HepG2 (cell line): ENCODE data around the gene CDH22. TPM values are rescaled to one million over a fixed set of nuclear protein-coding genes. Genes with fewer than 3 reads are reported as not detected.

Source experiments
- ATF7 ChIP-seq, 2 experiments: fragments of 450-650 bp in 1 of 2; sonication (generic) in 1 of 2; formaldehyde crosslinking in 1 of 2; IDR thresholded peaks; 2 replicates each; pipeline versions ENCODE4 v1.4.0 to v1.6.1; 2016 to 2020; ENCODE audit warnings: antibody characterized with exemption in 1 of 2, mild to moderate bottlenecking in 1 of 2, missing genetic modification reagents in 1 of 2
- CREM ChIP-seq, 2 experiments: sonication (generic) in 1 of 2; formaldehyde crosslinking in 1 of 2; IDR thresholded peaks; 2 replicates each; pipeline versions ENCODE4 v1.4.0 to v1.6.1; 2016 to 2020; ENCODE audit warnings: antibody characterized with exemption in 1 of 2, mild to moderate bottlenecking in 1 of 2, missing genetic modification reagents in 1 of 2
- DPF2 ChIP-seq: sonication (generic); formaldehyde crosslinking; IDR thresholded peaks from 2 replicates; pipeline ENCODE4 v1.4.0; 2020; ENCODE audit warnings: mild to moderate bottlenecking, low read depth, missing genetic modification reagents, borderline replicate concordance
- MED13 ChIP-seq: sonication (generic); formaldehyde crosslinking; IDR thresholded peaks from 2 replicates; pipeline ENCODE4 v1.5.0; 2020; ENCODE audit warnings: missing genetic modification reagents
- NCOA5 ChIP-seq: sonication (generic); formaldehyde crosslinking; IDR thresholded peaks from 2 replicates; pipeline ENCODE4 v1.4.0; 2020; ENCODE audit warnings: missing genetic modification reagents
- SNRNP70 ChIP-seq: fragments of 200-400 bp; formaldehyde crosslinking; IDR thresholded peaks from 2 replicates; pipeline ENCODE4 v1.6.1; 2017; ENCODE audit warnings: mild to moderate bottlenecking, low read depth, low read length, moderate library complexity
- ZNF124 ChIP-seq: sonication (generic); formaldehyde crosslinking; IDR thresholded peaks from 2 replicates; pipeline ENCODE4 v1.4.0; 2020; ENCODE audit warnings: missing genetic modification reagents
- ZNF205 ChIP-seq: IDR thresholded peaks from 2 replicates; pipeline ENCODE4 v1.6.1; 2018; ENCODE audit warnings: missing biosample characterization, missing genetic modification reagents
- ZNF3 ChIP-seq: IDR thresholded peaks from 2 replicates; pipeline ENCODE4 v1.7.0; 2017; ENCODE audit warnings: inconsistent platforms
- ZNF546 ChIP-seq: sonication (generic); formaldehyde crosslinking; conservative IDR thresholded peaks from 2 replicates; pipeline ENCODE4 v1.8.1; 2023; ENCODE audit warnings: mild to moderate bottlenecking, missing genetic modification reagents
- ZNF577 ChIP-seq: sonication (generic); formaldehyde crosslinking; IDR thresholded peaks from 2 replicates; pipeline ENCODE4 v1.4.0; 2020; ENCODE audit warnings: mild to moderate bottlenecking, low read depth, missing genetic modification reagents, borderline replicate concordance
- ZNF772 ChIP-seq: sonication (generic); formaldehyde crosslinking; IDR thresholded peaks from 2 replicates; pipeline ENCODE4 v1.5.0; 2020; ENCODE audit warnings: mild to moderate bottlenecking, missing genetic modification reagents
- ZNF777 ChIP-seq: sonication (generic); formaldehyde crosslinking; IDR thresholded peaks from 2 replicates; pipeline ENCODE4 v1.4.0; 2020; ENCODE audit warnings: missing genetic modification reagents
- polyA plus RNA-seq, 8 experiments: library from polyadenylated mRNA; depleted of rRNA in 3 of 8; stranded (reverse) in 7 of 8; unstranded in 1 of 8; fragments of >200 nt; fragmentation: Illumina TruSeq in 4 of 8; extraction: Trizol in 4 of 8; gene quantifications; 2 replicates each; pipeline versions ENCODE4 v1.2.1 to v1.2.3, GENCODE V29; 2011 to 2016; ENCODE audit warnings: low read depth in 4 of 8, missing spikeins in 1 of 8, mixed read lengths in 1 of 8; ENCODE audit not compliant: insufficient read depth in 1 of 8
- total RNA-seq, 5 experiments: library from RNA; depleted of rRNA; stranded (reverse); fragments of >200 nt; fragmentation: Illumina TruSeq; extraction: Trizol; gene quantifications; 2 replicates each; pipeline ENCODE4 v1.2.3, GENCODE V29; 2016; ENCODE audit warnings: low read depth in 1 of 5
- TF ChIP-seq, protein P1 (sequence below): sonication (generic); formaldehyde crosslinking; conservative IDR thresholded peaks from 2 replicates; pipeline ENCODE4 v1.4.0; 2020; ENCODE audit warnings: mild to moderate bottlenecking, missing genetic modification reagents, moderate library complexity
- TF ChIP-seq, protein P2 (sequence below): sonication (generic); formaldehyde crosslinking; IDR thresholded peaks from 2 replicates; pipeline ENCODE4 v1.4.0; 2020; ENCODE audit warnings: mild to moderate bottlenecking, missing genetic modification reagents
- TF ChIP-seq, protein P3 (sequence below): IDR thresholded peaks from 2 replicates; pipeline ENCODE4 v1.6.1; 2018; ENCODE audit warnings: missing genetic modification reagents, mild to moderate bottlenecking, missing compliant biosample characterization
- TF ChIP-seq, protein P4 (sequence below): IDR thresholded peaks from 2 replicates; pipeline ENCODE4 v1.6.1; 2016
- TF ChIP-seq, protein P5 (sequence below): sonication (generic); formaldehyde crosslinking; IDR thresholded peaks from 2 replicates; pipeline ENCODE4 v1.5.1; 2020; ENCODE audit warnings: mild to moderate bottlenecking, missing genetic modification reagents, moderate library complexity

Gene CDH22
- total and polyA plus RNA-seq, 2 of the 13 experiments (the other 11 are each of a cell fraction or from before 2014, with no cell fraction given) = not detected

- TF ChIP-seq, protein P1, sequence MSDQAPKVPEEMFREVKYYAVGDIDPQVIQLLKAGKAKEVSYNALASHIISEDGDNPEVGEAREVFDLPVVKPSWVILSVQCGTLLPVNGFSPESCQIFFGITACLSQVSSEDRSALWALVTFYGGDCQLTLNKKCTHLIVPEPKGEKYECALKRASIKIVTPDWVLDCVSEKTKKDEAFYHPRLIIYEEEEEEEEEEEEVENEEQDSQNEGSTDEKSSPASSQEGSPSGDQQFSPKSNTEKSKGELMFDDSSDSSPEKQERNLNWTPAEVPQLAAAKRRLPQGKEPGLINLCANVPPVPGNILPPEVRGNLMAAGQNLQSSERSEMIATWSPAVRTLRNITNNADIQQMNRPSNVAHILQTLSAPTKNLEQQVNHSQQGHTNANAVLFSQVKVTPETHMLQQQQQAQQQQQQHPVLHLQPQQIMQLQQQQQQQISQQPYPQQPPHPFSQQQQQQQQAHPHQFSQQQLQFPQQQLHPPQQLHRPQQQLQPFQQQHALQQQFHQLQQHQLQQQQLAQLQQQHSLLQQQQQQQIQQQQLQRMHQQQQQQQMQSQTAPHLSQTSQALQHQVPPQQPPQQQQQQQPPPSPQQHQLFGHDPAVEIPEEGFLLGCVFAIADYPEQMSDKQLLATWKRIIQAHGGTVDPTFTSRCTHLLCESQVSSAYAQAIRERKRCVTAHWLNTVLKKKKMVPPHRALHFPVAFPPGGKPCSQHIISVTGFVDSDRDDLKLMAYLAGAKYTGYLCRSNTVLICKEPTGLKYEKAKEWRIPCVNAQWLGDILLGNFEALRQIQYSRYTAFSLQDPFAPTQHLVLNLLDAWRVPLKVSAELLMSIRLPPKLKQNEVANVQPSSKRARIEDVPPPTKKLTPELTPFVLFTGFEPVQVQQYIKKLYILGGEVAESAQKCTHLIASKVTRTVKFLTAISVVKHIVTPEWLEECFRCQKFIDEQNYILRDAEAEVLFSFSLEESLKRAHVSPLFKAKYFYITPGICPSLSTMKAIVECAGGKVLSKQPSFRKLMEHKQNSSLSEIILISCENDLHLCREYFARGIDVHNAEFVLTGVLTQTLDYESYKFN (CRISPR knock-in tag) = no peak
- TF ChIP-seq, protein P2, sequence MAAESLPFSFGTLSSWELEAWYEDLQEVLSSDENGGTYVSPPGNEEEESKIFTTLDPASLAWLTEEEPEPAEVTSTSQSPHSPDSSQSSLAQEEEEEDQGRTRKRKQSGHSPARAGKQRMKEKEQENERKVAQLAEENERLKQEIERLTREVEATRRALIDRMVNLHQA (CRISPR knock-in tag) = no peak
- 0 out of 2 replicates have a peak, but pooled peaks have one; percentile 27 for TF ChIP-seq ZNF777
- TF ChIP-seq, protein P3, sequence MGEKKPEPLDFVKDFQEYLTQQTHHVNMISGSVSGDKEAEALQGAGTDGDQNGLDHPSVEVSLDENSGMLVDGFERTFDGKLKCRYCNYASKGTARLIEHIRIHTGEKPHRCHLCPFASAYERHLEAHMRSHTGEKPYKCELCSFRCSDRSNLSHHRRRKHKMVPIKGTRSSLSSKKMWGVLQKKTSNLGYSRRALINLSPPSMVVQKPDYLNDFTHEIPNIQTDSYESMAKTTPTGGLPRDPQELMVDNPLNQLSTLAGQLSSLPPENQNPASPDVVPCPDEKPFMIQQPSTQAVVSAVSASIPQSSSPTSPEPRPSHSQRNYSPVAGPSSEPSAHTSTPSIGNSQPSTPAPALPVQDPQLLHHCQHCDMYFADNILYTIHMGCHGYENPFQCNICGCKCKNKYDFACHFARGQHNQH = no peak
- TF ChIP-seq ZNF546 (CRISPR knock-in tag) = no peak
- TF ChIP-seq DPF2 (CRISPR knock-in tag) = no peak
- no peak for TF ChIP-seq CREM (IDR thresholded peaks at IDR 0.05)
- TF ChIP-seq CREM (CRISPR knock-in tag; IDR thresholded peaks at IDR 0.05) = no peak
- no peak for TF ChIP-seq NCOA5 (CRISPR knock-in tag)
- no peak for TF ChIP-seq ATF7 (IDR thresholded peaks at IDR 0.05)
- TF ChIP-seq ATF7 (CRISPR knock-in tag; IDR thresholded peaks at IDR 0.05) = no peak
- TF ChIP-seq, protein P4, sequence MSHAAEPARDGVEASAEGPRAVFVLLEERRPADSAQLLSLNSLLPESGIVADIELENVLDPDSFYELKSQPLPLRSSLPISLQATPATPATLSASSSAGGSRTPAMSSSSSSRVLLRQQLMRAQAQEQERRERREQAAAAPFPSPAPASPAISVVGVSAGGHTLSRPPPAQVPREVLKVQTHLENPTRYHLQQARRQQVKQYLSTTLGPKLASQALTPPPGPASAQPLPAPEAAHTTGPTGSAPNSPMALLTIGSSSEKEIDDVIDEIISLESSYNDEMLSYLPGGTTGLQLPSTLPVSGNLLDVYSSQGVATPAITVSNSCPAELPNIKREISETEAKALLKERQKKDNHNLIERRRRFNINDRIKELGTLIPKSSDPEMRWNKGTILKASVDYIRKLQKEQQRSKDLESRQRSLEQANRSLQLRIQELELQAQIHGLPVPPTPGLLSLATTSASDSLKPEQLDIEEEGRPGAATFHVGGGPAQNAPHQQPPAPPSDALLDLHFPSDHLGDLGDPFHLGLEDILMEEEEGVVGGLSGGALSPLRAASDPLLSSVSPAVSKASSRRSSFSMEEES (CRISPR knock-in tag) = no peak
- TF ChIP-seq ZNF577 (CRISPR knock-in tag) = no peak
- no peak for TF ChIP-seq SNRNP70
- TF ChIP-seq, protein P5, sequence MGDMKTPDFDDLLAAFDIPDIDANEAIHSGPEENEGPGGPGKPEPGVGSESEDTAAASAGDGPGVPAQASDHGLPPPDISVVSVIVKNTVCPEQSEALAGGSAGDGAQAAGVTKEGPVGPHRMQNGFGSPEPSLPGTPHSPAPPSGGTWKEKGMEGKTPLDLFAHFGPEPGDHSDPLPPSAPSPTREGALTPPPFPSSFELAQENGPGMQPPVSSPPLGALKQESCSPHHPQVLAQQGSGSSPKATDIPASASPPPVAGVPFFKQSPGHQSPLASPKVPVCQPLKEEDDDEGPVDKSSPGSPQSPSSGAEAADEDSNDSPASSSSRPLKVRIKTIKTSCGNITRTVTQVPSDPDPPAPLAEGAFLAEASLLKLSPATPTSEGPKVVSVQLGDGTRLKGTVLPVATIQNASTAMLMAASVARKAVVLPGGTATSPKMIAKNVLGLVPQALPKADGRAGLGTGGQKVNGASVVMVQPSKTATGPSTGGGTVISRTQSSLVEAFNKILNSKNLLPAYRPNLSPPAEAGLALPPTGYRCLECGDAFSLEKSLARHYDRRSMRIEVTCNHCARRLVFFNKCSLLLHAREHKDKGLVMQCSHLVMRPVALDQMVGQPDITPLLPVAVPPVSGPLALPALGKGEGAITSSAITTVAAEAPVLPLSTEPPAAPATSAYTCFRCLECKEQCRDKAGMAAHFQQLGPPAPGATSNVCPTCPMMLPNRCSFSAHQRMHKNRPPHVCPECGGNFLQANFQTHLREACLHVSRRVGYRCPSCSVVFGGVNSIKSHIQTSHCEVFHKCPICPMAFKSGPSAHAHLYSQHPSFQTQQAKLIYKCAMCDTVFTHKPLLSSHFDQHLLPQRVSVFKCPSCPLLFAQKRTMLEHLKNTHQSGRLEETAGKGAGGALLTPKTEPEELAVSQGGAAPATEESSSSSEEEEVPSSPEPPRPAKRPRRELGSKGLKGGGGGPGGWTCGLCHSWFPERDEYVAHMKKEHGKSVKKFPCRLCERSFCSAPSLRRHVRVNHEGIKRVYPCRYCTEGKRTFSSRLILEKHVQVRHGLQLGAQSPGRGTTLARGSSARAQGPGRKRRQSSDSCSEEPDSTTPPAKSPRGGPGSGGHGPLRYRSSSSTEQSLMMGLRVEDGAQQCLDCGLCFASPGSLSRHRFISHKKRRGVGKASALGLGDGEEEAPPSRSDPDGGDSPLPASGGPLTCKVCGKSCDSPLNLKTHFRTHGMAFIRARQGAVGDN = peak; percentile 42; the same call in 1 of the 2 replicates
- no peak for TF ChIP-seq ZNF772 (CRISPR knock-in tag)
- TF ChIP-seq ZNF205 = no peak
- TF ChIP-seq MED13 (CRISPR knock-in tag) = no peak
- no peak for TF ChIP-seq ZNF3 (CRISPR knock-in tag)
- no peak for TF ChIP-seq ZNF124 (CRISPR knock-in tag)
Observed at GRCh38 chr20:46312075-46312944, 4.0 kb upstream of the CDH22 start (continued).
